HT-29 (cell line): ENCODE measurements around the gene COX4I2. TPM values are rescaled to one million over a fixed set of nuclear protein-coding genes. Genes with fewer than 3 reads are reported as not detected.
"Not testable (repeated sequence)": the region's sequence is repeated elsewhere in the genome, so short reads cannot be mapped to it uniquely, and the experiment has no call there.

Source experiments
- DNase-seq: peaks from one replicate; pipeline ENCODE4 v3.0.0-alpha.2; 2015; ENCODE audit warnings: low spot score
- total RNA-seq: library from RNA; depleted of rRNA; stranded (reverse); fragments of >200 nt; shearing (Covaris generic); gene quantifications from 2 replicates; pipeline ENCODE4 v1.2.3, GENCODE V29; 2014; rRNA removed

Gene COX4I2
- total RNA-seq: not detected in 2 replicates

- DNase-seq: no peak
These were observed at the start of gene COX4I2 for GRCh38 chr20:31637660-31638059. COX4I2 (plus strand) TSS chr20:31637912; CDS start chr20:31639018, 1,106 bp downstream.

- no peak for DNase-seq
These were observed 46.9 kb upstream of the COX4I2 start for GRCh38 chr20:31590717-31591225.

- DNase-seq: peak; percentile 99
These were observed 44.3 kb upstream of the COX4I2 start for GRCh38 chr20:31593221-31594001.

- no peak for DNase-seq
These were observed 43.6 kb upstream of the COX4I2 start for GRCh38 chr20:31594002-31594557.

GRCh38 chr20:31594558-31595379, 42.9 kb upstream of the COX4I2 start:
- no peak for DNase-seq

- no peak for DNase-seq
These were observed 42.4 kb upstream of the COX4I2 start for GRCh38 chr20:31595380-31595653.

- peak; percentile 45 for DNase-seq
These were observed 41.9 kb upstream of the COX4I2 start for GRCh38 chr20:31595654-31596411.

GRCh38 chr20:31596412-31596715, 41.3 kb upstream of the COX4I2 start:
- not testable (repeated sequence) for DNase-seq

- DNase-seq: no peak
These were observed 40.8 kb upstream of the COX4I2 start for GRCh38 chr20:31596831-31597480.

GRCh38 chr20:31597481-31597855, 40.2 kb upstream of the COX4I2 start:
- DNase-seq: no peak

GRCh38 chr20:31602431-31602778, 35.3 kb upstream of the COX4I2 start:
- no peak for DNase-seq

- DNase-seq: peak; percentile 82
These were observed 34.8 kb upstream of the COX4I2 start for GRCh38 chr20:31602779-31603441.

- peak; percentile 100 for DNase-seq
These were observed 33.7 kb upstream of the COX4I2 start for GRCh38 chr20:31603822-31604566.

- no peak for DNase-seq
These were observed 33.1 kb upstream of the COX4I2 start for GRCh38 chr20:31604567-31605030.

- DNase-seq: peak; percentile 100
These were observed 32.4 kb upstream of the COX4I2 start, which contains the start of gene ID1 for GRCh38 chr20:31605031-31605901. ID1 (plus strand) TSS chr20:31605289; CDS start chr20:31605388, 99 bp downstream.

GRCh38 chr20:31605902-31606803, 31.6 kb upstream of the COX4I2 start:
- DNase-seq: peak; percentile 55

GRCh38 chr20:31606804-31607639, 30.7 kb upstream of the COX4I2 start:
- DNase-seq: no peak
